Loucy (cell line): ENCODE results near the gene GIMAP2.
"Not testable (repeated sequence)": the region's sequence is repeated elsewhere in the genome, so short reads cannot be mapped to it uniquely, and the experiment has no call there.

Experiments used
- H2AFZ ChIP-seq: fragments of 200-600 bp; sonication (generic); 2 replicates; pipeline ENCODE4 v1.6.0; 2016; ENCODE audit warnings: antibody characterized with exemption, mild to moderate bottlenecking, low read length, moderate library complexity
- H3F3A ChIP-seq: fragments of 200-600 bp; 2 replicates; pipeline ENCODE4 v1.6.0; 2016; ENCODE audit warnings: antibody characterized with exemption, low read depth, mild to moderate bottlenecking
- H3K27me3 ChIP-seq: fragments of 200-600 bp; sonication (generic); 2 replicates; pipeline ENCODE4 v1.6.1; 2014; ENCODE audit warnings: low read length, mild to moderate bottlenecking; ENCODE audit not compliant: insufficient read depth, poor library complexity, severe bottlenecking
- H3K36me3 ChIP-seq: fragments of 200-600 bp; sonication (generic); 2 replicates; pipeline ENCODE4 v1.6.1; 2016; ENCODE audit warnings: low read length; ENCODE audit not compliant: insufficient read depth
- H3K4me1 ChIP-seq: fragments of 200-600 bp; sonication (generic); 2 replicates; pipeline ENCODE4 v1.5.1; 2014; ENCODE audit warnings: low read length, mild to moderate bottlenecking; ENCODE audit not compliant: insufficient read depth, poor library complexity, severe bottlenecking
- H3K4me2 ChIP-seq: fragments of 200-600 bp; sonication (generic); 2 replicates; pipeline ENCODE4 v1.6.0; 2014; ENCODE audit warnings: antibody characterized with exemption, low read length, low read depth, mild to moderate bottlenecking; ENCODE audit not compliant: poor library complexity, severe bottlenecking
- H3K4me3 ChIP-seq: fragments of 200-600 bp; sonication (generic); 2 replicates; pipeline ENCODE4 v1.5.1; 2014; ENCODE audit warnings: low read length, mild to moderate bottlenecking, mixed read lengths; ENCODE audit not compliant: poor library complexity, severe bottlenecking
- H3K79me2 ChIP-seq: fragments of 200-600 bp; sonication (generic); 2 replicates; pipeline ENCODE4 v1.6.1; 2014; ENCODE audit warnings: low read length; ENCODE audit not compliant: insufficient read depth
- H3K9ac ChIP-seq: fragments of 200-600 bp; sonication (generic); 2 replicates; pipeline ENCODE4 v1.6.0; 2014; ENCODE audit warnings: mild to moderate bottlenecking, low read depth, low read length, moderate library complexity; ENCODE audit not compliant: poor library complexity, severe bottlenecking
- H3K9me2 ChIP-seq: fragments of 200-600 bp; sonication (generic); replicated peaks from 2 replicates; pipeline ENCODE4 v1.6.1; 2016; ENCODE audit warnings: low read depth, low read length, mixed read lengths
- H3K9me3 ChIP-seq: fragments of 200-600 bp; sonication (generic); 2 replicates; pipeline ENCODE4 v1.6.1; 2014; ENCODE audit warnings: mild to moderate bottlenecking, antibody characterized with exemption, low read length, low read depth; ENCODE audit not compliant: insufficient read depth
- H4K20me1 ChIP-seq: fragments of 200-600 bp; sonication (generic); 2 replicates; pipeline ENCODE4 v1.6.0; 2014; ENCODE audit warnings: antibody characterized with exemption, low read length, mild to moderate bottlenecking; ENCODE audit not compliant: insufficient read depth, poor library complexity, severe bottlenecking
- EZH2phosphoT487 ChIP-seq: fragments of 200-600 bp; IDR thresholded peaks from 2 replicates; pipeline ENCODE4 v1.6.1; 2018; ENCODE audit warnings: antibody characterized with exemption, mild to moderate bottlenecking, moderate library complexity, borderline replicate concordance
- TF ChIP-seq, protein P1 (sequence below): fragments of 200-600 bp; sonication (generic); conservative IDR thresholded peaks from 2 replicates; pipeline ENCODE4 v1.5.1; 2014; ENCODE audit warnings: mild to moderate bottlenecking, antibody characterized with exemption, low read length

The GIMAP2 gene

DNA sequence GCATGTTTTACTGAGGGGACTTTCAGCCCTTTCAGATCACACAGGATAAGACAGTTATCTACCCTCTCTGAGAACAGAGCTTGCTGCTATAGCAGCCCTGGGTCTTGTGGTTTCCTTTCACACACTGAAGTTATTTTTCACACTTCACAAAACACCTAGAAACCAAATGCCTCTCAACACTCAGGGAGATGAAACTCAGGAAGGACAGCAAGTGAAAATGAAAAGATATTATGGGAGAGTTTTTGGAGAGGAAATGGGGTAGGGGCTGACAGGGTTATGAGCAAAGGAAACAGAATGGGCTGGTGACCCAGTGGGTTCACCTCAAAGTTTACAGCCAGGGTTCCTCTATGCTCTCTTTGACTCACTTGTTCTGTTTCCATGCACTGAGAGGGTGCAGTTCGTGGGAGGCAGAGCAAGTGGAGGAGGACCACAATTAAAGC is 17.0 kb upstream of the GIMAP2 start:
- H3K36me3 ChIP-seq, result no peaks in the 10 kb centered on the region
- H4K20me1 ChIP-seq, result no peaks in the 10 kb centered on the region
- no peaks in the 10 kb centered on the region for H3K9me2 ChIP-seq
- peaks cover 31% of the 10 kb centered on the region for H3F3A ChIP-seq
- H3K9ac ChIP-seq, result peak overlapping the region; percentile 71
- H2AFZ ChIP-seq, result no peak overlapping the region
- peaks cover 8% of the 10 kb centered on the region for H3K9me3 ChIP-seq
- H3K4me1 ChIP-seq, result peaks cover 79% of the 10 kb centered on the region
- no peaks in the 10 kb centered on the region for H3K79me2 ChIP-seq
- H3K4me2 ChIP-seq, result peak overlapping the region; percentile 65
- TF ChIP-seq, protein P1, sequence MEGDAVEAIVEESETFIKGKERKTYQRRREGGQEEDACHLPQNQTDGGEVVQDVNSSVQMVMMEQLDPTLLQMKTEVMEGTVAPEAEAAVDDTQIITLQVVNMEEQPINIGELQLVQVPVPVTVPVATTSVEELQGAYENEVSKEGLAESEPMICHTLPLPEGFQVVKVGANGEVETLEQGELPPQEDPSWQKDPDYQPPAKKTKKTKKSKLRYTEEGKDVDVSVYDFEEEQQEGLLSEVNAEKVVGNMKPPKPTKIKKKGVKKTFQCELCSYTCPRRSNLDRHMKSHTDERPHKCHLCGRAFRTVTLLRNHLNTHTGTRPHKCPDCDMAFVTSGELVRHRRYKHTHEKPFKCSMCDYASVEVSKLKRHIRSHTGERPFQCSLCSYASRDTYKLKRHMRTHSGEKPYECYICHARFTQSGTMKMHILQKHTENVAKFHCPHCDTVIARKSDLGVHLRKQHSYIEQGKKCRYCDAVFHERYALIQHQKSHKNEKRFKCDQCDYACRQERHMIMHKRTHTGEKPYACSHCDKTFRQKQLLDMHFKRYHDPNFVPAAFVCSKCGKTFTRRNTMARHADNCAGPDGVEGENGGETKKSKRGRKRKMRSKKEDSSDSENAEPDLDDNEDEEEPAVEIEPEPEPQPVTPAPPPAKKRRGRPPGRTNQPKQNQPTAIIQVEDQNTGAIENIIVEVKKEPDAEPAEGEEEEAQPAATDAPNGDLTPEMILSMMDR, result no peak
- TF ChIP-seq EZH2phosphoT487, result no peak
- peak overlapping the region; percentile 54 for H3K4me3 ChIP-seq
- no peaks in the 10 kb centered on the region for H3K27me3 ChIP-seq

DNA sequence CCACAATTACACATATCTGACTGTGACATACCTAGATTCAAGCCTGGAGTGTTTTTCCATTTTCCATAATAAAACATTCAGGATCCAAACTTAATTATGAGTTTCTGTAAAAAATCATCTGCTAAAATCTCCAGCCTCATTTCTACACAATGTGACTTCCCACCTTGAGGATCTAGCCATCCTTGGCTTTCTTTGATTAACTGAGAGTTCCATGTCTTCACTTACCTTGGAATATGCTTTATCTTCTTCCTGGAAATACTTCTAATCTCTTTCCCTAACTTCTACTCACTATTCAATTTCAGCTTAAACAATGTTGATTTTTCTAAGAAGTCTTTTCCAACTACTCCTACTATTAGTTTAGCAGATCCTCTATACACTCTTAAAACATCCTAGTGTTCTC is 16.5 kb upstream of the GIMAP2 start:
- no peaks in the 10 kb centered on the region for H3K9me2 ChIP-seq
- peak overlapping the region; percentile 65 for H3K4me2 ChIP-seq
- no peaks in the 10 kb centered on the region for H3K79me2 ChIP-seq
- no peaks in the 10 kb centered on the region for H3K27me3 ChIP-seq
- peaks cover 13% of the 10 kb centered on the region for H3K9me3 ChIP-seq
- peaks cover 31% of the 10 kb centered on the region for H3F3A ChIP-seq
- H3K36me3 ChIP-seq, result no peaks in the 10 kb centered on the region
- H3K4me1 ChIP-seq, result peaks cover 74% of the 10 kb centered on the region
- no peaks in the 10 kb centered on the region for H4K20me1 ChIP-seq
- no peak for TF ChIP-seq EZH2phosphoT487
- H2AFZ ChIP-seq, result no peak overlapping the region
- H3K9ac ChIP-seq, result peak overlapping the region; percentile 71
- H3K4me3 ChIP-seq, result peak overlapping the region; percentile 54

DNA sequence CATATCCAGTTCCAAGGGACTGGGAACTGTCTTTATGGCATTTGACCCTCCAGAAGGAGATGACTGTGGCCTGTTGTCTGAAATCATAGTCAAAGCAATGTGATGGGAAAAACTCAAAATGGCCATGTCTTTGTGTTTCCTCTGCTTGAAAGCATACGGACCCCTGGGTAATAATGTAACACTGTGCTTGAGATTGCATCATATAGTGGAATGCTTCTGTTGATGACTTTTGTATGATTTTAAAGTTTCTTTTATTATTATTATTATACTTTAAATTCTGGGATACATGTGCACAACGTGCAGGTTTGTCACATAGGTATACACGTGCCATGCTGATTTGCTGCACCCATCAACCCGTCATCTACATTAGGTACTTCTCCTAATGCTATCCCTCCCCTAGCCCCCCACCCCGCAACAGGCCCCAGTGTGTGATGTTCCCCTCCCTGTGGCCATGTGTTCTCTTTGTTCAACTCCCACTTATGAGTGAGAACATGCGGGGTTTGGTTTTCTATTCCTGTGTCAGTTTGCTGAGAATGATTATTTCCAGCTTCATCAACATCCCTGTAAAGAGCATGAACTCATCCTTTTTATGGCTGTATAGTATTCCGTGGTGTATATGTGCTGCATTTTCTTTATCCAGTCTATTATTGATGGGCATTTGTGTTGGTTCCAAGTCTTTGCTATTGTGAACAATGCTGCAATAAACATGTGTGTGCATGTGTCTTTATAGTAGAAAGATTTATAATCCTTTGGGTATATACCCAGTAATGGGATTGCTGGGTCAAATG is 13.5 kb upstream of the GIMAP2 start:
- not testable (repeated sequence) for H4K20me1 ChIP-seq, H3K36me3 ChIP-seq, H3K4me2 ChIP-seq, H3K27me3 ChIP-seq, H3K4me3 ChIP-seq, H3K79me2 ChIP-seq, H2AFZ ChIP-seq, H3K9me2 ChIP-seq
- H3F3A ChIP-seq, result peaks cover 29% of the 10 kb centered on the region
- H3K4me1 ChIP-seq, result peaks cover 65% of the 10 kb centered on the region
- peak overlapping the region; percentile 71 for H3K9ac ChIP-seq
- peaks cover 17% of the 10 kb centered on the region for H3K9me3 ChIP-seq

DNA sequence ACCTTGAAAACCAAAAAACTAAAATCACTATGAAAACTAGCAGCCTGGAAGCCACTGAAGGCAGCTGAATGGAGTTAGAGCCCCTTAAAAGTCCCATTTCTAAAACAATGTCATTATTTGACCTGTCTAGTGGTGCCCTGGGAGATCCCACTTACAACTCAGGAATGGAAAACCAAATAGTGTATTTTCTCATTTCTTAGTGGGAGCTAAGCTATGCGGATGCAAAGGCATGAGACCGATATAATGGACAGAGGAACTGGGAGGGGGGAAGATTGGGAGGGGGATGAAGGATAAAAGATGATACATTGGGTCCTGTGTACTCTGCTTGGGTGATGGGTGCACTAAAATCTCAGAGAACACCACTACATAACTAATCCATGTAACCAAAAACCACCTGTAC is 9.8 kb upstream of the GIMAP2 start:
- no peaks in the 10 kb centered on the region for H3K36me3 ChIP-seq
- peak overlapping the region; percentile 51 for H3K4me2 ChIP-seq
- H4K20me1 ChIP-seq, result no peaks in the 10 kb centered on the region
- no peaks in the 10 kb centered on the region for H3K27me3 ChIP-seq
- H3K79me2 ChIP-seq, result no peaks in the 10 kb centered on the region
- no peaks in the 10 kb centered on the region for H3K9me2 ChIP-seq
- peaks cover 17% of the 10 kb centered on the region for H3K9me3 ChIP-seq
- peaks cover 32% of the 10 kb centered on the region for H3K4me1 ChIP-seq
- peak overlapping the region; percentile 30 for H3K4me3 ChIP-seq
- H3K9ac ChIP-seq, result peak overlapping the region; percentile 55
- H2AFZ ChIP-seq, result no peak overlapping the region
- H3F3A ChIP-seq, result peaks cover 3% of the 10 kb centered on the region; the same call in 1 of the 2 replicates
- TF ChIP-seq, protein P1, result no peak
- TF ChIP-seq EZH2phosphoT487, result no peak

DNA sequence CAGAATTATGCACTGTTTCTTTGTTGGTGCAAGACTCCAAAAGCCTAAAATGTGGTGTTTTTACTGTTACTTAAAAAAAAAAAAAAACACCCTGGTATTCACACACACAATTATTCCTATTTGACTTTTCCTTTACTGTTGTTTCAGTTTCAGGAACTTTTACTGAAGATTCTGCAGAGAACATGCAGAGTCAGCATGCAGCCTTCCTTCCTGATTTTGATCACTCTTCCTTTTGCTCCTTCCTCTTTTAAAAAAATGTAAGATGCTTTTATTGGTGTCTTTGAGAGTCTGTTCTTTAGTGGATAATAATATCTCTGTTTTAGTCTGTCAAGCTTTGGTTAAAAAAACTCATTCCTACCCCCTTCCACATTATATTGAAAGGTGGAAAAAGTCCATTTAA is 9.2 kb upstream of the GIMAP2 start:
- Histone ChIP-seq H3K4me2 (peak overlapping the region; percentile 51), H3K9ac (peak overlapping the region; percentile 55), H3K4me1 (peaks cover 26% of the 10 kb centered on the region), H3K4me3 (peak overlapping the region; percentile 30), H3K9me3 (peaks cover 17% of the 10 kb centered on the region)
- H3F3A ChIP-seq, H3K79me2 ChIP-seq, H2AFZ ChIP-seq, H4K20me1 ChIP-seq, H3K36me3 ChIP-seq, H3K27me3 ChIP-seq, H3K9me2 ChIP-seq: not testable (repeated sequence)

DNA sequence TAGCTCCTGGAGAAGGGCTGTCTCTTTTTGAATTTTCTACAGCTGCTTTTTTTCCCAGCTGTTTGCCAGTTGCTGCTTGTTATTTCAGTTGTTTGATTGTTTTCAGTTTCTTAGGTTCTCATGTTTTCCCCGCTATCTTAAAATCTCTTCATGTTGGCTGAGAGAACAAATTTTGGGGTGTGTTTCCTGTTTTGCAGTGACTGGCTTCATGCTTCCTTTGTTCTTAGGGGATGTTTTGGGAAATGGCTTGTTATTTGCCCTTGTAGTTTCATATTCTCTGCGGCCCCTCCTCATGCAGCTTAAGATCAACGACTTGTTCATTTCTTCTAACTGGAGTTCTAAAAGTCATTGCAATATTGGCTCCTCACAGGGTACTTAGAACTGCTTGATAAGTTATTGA is 8.7 kb upstream of the GIMAP2 start:
- Histone ChIP-seq H3K4me2 (peak overlapping the region; percentile 51), H3K9ac (peak overlapping the region; percentile 55), H3K4me3 (peak overlapping the region; percentile 30), H3K4me1 (peaks cover 22% of the 10 kb centered on the region), H3K9me3 (peaks cover 17% of the 10 kb centered on the region)
- H3K36me3 ChIP-seq, H3F3A ChIP-seq, H3K9me2 ChIP-seq, H3K79me2 ChIP-seq, H3K27me3 ChIP-seq, H4K20me1 ChIP-seq, H2AFZ ChIP-seq: not testable (repeated sequence)
